GM21576 (cell line): ENCODE data around the gene TNFAIP1.

ENCODE experiments used
- ATAC-seq: cut with Tn5 transposase; IDR thresholded peaks from one replicate; pipeline ENCODE4 v1.9.1; 2021; ENCODE audit warnings: mild to moderate bottlenecking, moderate library complexity; ENCODE audit not compliant: unreplicated experiment

Gene TNFAIP1

GRCh38 chr17:28344435-28344901 lies 8.9 kb downstream of the TNFAIP1 start:
- ATAC-seq = no peak

GRCh38 chr17:28345419-28346198 lies 10.0 kb downstream of the TNFAIP1 start:
- no peak for ATAC-seq

GRCh38 chr17:28346199-28346580 lies 10.6 kb downstream of the TNFAIP1 start:
- no peak for ATAC-seq

GRCh38 chr17:28346746-28347246 lies 11.2 kb downstream of the TNFAIP1 start:
- ATAC-seq = no peak

- ATAC-seq = no peak
Measured at GRCh38 chr17:28347261-28347891, 11.8 kb downstream of the TNFAIP1 start.

- no peak for ATAC-seq
Measured at GRCh38 chr17:28348979-28349378, 13.4 kb downstream of the TNFAIP1 start.

- no peak for ATAC-seq
Measured at GRCh38 chr17:28350271-28350670, 14.7 kb downstream of the TNFAIP1 start.

GRCh38 chr17:28357061-28357900 lies 21.7 kb downstream of the TNFAIP1 start, which contains the start of gene POLDIP2:
Gene POLDIP2, minus strand, starts transcription at chr17:28357527. Its CDS starts 79 bp downstream, at chr17:28357448.
- peak; percentile 87 for ATAC-seq

GRCh38 chr17:28357901-28358197 lies 22.3 kb downstream of the TNFAIP1 start:
- ATAC-seq = no peak

GRCh38 chr17:28363186-28363585 lies 27.6 kb downstream of the TNFAIP1 start:
- no peak for ATAC-seq

GRCh38 chr17:28363776-28364650 lies 28.5 kb downstream of the TNFAIP1 start:
- ATAC-seq = no peak

GRCh38 chr17:28364665-28365363 lies 29.3 kb downstream of the TNFAIP1 start, which contains the start of gene SEBOX:
Gene SEBOX, minus strand, starts transcription at chr17:28365199. Its CDS starts 48 bp downstream, at chr17:28365151.
- ATAC-seq = no peak

GRCh38 chr17:28365487-28365886 lies 29.9 kb downstream of the TNFAIP1 start:
- ATAC-seq = no peak

GRCh38 chr17:28366605-28367004 lies 31.0 kb downstream of the TNFAIP1 start:
- ATAC-seq = no peak

GRCh38 chr17:28367641-28368305 lies 32.2 kb downstream of the TNFAIP1 start:
- no peak for ATAC-seq

- no peak for ATAC-seq
Measured at GRCh38 chr17:28368306-28368831, 32.8 kb downstream of the TNFAIP1 start.

- no peak for ATAC-seq
Measured at GRCh38 chr17:28368915-28369683, 33.5 kb downstream of the TNFAIP1 start.

GRCh38 chr17:28369684-28370034 lies 34.1 kb downstream of the TNFAIP1 start:
- no peak for ATAC-seq
